Retinal pigment epithelial cell (primary cell): ENCODE measurements around the gene FAAH.

Source experiments
- DNase-seq: peaks from one replicate; pipeline ENCODE4 v3.0.0-alpha.2; 2010; ENCODE audit warnings: low read depth
- H3K4me3 ChIP-seq: 2 replicates; pipeline ENCODE4 v1.5.1; 2011; ENCODE audit warnings: mild to moderate bottlenecking, low read length, control low read depth, moderate library complexity
- CTCF ChIP-seq: conservative IDR thresholded peaks from 2 replicates; pipeline ENCODE4 v1.5.1; 2011; ENCODE audit warnings: low read depth, low read length, control low read depth, inconsistent platforms

Gene FAAH

GRCh38 chr1:46450160-46450517 is 56.0 kb downstream of the FAAH start:
- no peak for DNase-seq
- TF ChIP-seq CTCF: no peak
- H3K4me3 ChIP-seq: no peak overlapping the region

GRCh38 chr1:46451948-46452930 is 58.1 kb downstream of the FAAH start:
- H3K4me3 ChIP-seq: no peak overlapping the region
- no peak for DNase-seq
- TF ChIP-seq CTCF: no peak

GRCh38 chr1:46452931-46453325 is 58.8 kb downstream of the FAAH start:
- H3K4me3 ChIP-seq: no peak overlapping the region
- DNase-seq: no peak
- TF ChIP-seq CTCF: no peak

GRCh38 chr1:46453449-46453848 is 59.3 kb downstream of the FAAH start:
- H3K4me3 ChIP-seq: no peak overlapping the region
- no peak for TF ChIP-seq CTCF
- DNase-seq: no peak

GRCh38 chr1:46455951-46456350 is 61.8 kb downstream of the FAAH start:
- H3K4me3 ChIP-seq: no peak overlapping the region
- DNase-seq: no peak
- TF ChIP-seq CTCF: no peak

- H3K4me3 ChIP-seq: no peak overlapping the region
- no peak for TF ChIP-seq CTCF
- no peak for DNase-seq
Measured at GRCh38 chr1:46456411-46456963, 62.4 kb downstream of the FAAH start.

- TF ChIP-seq CTCF: no peak
- no peak for DNase-seq
Measured at GRCh38 chr1:46457178-46457577, 63.1 kb downstream of the FAAH start.

More at GRCh38 chr1:46457178-46457577, 63.1 kb downstream of the FAAH start:
- no peak overlapping the region for H3K4me3 ChIP-seq
